Kidney epithelial cell (primary cell): ENCODE measurements around the gene AGBL1. TPM values are rescaled to one million over a fixed set of nuclear protein-coding genes. Genes with fewer than 3 reads are reported as not detected.

Experiments used
- DNase-seq: peaks from one replicate; pipeline ENCODE4 v3.0.0-alpha.2; 2010; ENCODE audit warnings: low read depth
- H3K27me3 ChIP-seq: 2 replicates; pipeline ENCODE4 v1.6.0; 2011; ENCODE audit warnings: low read length; ENCODE audit not compliant: control insufficient read depth, insufficient read depth
- H3K36me3 ChIP-seq: 2 replicates; pipeline ENCODE4 v1.5.1; 2011; ENCODE audit warnings: low read length; ENCODE audit not compliant: control insufficient read depth, insufficient read depth
- H3K4me3 ChIP-seq: 2 replicates; pipeline ENCODE4 v1.5.1; 2011; ENCODE audit warnings: low read depth, mild to moderate bottlenecking, control low read depth, low read length
- total RNA-seq: library from RNA; depleted of rRNA; stranded (reverse); fragments of >200 nt; gene quantifications from 2 replicates; pipeline ENCODE4 v1.2.3, GENCODE V29; 2015
- TF ChIP-seq, protein P1 (sequence below): IDR thresholded peaks from 2 replicates; pipeline ENCODE4 v1.5.1; 2011; ENCODE audit warnings: mild to moderate bottlenecking, moderate library complexity, low read length, control low read depth, inconsistent platforms; ENCODE audit not compliant: insufficient read depth, poor library complexity, severe bottlenecking

AGBL1 gene
- total RNA-seq, 1 donor from 2014 or later = not detected

DNA sequence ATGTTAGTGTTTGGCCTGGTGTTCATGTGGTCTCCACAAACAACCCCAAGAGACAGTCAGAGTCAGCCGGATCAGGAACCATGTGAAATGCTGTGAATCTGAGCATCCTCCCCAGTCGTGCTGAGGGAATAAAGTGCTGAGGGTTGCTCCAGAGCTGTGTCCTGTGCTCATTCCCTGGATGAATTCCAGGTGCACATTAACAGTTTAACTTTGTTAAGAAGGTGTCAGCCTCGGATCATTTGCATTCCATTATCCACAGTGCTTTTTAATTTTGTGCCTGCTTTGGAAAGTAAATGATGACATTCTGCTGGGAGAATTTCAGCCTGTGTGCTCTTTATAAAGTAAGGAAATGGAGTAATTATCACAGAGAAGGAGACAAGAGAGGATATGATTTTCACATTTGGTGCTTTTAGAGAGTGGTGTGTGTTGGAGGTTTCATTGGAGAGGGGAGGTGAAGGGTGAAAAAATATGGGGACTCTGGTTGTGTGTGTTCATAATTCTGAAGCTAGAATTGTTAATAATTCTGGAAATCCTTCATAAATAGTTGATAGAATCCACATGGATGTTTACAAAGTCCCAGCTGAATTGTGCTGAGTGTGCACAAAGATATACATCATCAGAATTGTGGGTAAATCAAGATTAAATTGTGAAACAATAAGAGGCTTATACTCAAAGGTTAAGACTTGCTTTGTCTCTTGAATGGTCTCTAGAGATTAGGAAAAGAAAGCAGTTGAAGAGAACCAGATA, 621.4 kb downstream of the AGBL1 start:
- TF ChIP-seq, protein P1, sequence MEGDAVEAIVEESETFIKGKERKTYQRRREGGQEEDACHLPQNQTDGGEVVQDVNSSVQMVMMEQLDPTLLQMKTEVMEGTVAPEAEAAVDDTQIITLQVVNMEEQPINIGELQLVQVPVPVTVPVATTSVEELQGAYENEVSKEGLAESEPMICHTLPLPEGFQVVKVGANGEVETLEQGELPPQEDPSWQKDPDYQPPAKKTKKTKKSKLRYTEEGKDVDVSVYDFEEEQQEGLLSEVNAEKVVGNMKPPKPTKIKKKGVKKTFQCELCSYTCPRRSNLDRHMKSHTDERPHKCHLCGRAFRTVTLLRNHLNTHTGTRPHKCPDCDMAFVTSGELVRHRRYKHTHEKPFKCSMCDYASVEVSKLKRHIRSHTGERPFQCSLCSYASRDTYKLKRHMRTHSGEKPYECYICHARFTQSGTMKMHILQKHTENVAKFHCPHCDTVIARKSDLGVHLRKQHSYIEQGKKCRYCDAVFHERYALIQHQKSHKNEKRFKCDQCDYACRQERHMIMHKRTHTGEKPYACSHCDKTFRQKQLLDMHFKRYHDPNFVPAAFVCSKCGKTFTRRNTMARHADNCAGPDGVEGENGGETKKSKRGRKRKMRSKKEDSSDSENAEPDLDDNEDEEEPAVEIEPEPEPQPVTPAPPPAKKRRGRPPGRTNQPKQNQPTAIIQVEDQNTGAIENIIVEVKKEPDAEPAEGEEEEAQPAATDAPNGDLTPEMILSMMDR = no peak
- no peak for DNase-seq
- no peaks in the 10 kb centered on the region for H3K36me3 ChIP-seq
- no peak overlapping the region for H3K4me3 ChIP-seq
- no peaks in the 10 kb centered on the region for H3K27me3 ChIP-seq

DNA sequence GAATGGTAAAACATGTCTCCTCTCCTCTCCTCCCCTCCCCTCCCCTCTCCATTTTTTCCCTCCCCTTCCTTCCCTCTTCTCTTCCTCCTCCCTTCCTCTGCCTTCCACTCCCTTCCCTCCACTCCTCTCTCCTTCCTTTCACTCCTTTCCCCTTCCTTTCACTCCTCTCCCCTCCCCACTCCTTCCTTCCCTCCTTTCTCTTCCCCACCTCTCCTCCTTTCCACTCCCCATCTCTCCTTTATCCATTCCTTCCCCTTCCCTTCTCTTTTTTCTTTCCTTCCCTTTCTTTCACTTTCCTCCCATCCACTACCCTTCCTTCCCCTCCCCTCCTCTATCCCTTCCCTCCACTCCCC, 621.9 kb downstream of the AGBL1 start:
- no peaks in the 10 kb centered on the region for H3K27me3 ChIP-seq
- DNase-seq = no peak
- no peaks in the 10 kb centered on the region for H3K36me3 ChIP-seq
- TF ChIP-seq, protein P1 = no peak
- H3K4me3 ChIP-seq = no peak overlapping the region

DNA sequence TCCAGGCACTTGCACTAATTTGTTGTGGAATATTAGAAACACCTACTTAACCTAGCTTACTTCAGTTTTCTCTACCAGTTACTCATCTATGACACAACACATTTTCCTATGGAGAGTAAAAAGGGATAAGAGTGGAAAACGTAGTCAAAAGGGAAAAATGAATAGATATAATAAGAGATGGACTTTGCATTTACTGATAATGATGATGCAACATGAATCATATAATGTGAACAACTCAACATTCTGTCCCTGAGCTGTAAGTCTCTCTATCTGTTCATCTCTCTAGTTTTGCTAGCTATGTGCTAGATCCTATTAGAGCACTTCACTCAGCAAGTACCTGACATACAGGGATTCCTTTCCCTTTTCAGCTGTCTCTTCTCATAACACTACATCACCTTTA, 627.1 kb downstream of the AGBL1 start:
- Histone ChIP-seq H3K4me3 (no peak overlapping the region), H3K36me3 (no peaks in the 10 kb centered on the region), H3K27me3 (no peaks in the 10 kb centered on the region)
- TF ChIP-seq, protein P1 = no peak
- no peak for DNase-seq

DNA sequence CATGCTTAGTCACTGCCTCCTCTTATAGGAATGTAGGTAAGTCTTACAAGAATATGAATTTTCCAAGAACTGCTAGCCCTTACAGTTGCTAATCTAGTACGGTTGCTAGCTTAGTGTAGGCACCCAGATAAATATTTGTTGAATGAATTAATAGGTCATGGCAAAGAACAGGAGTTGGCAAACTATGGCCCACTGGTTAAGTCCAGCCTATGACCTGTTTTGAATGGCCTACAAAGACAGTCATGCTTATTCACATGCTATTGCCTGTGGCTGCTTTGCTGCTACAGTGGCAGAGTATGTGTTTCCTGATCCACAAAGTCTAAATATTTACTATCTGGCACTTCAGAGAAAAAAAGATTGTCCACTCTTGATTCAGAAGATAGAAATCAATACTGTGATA, 631.8 kb downstream of the AGBL1 start:
- Histone ChIP-seq H3K27me3 (no peaks in the 10 kb centered on the region), H3K36me3 (no peaks in the 10 kb centered on the region), H3K4me3 (no peak overlapping the region)
- TF ChIP-seq, protein P1 = no peak
- DNase-seq = no peak

DNA sequence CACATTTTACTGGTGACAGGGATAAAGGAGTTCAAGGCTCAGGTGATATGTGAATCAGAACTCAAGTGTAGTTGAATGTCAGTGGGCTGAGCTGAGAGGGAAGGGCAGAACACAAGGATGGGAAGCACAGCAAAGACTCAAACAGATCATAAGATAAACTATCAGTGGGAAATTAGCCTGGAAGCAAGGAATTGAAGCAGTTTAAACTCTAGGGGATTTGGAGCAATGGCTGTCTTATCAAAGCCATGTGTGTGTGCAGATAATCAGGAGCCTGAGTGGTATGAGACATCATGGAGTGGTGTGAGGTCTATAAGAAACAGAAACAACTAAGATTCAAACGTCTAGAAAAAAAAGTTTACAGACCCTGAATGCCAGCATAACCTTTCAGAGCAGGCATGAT, 634.6 kb downstream of the AGBL1 start:
- no peak overlapping the region for H3K4me3 ChIP-seq
- DNase-seq = no peak
- TF ChIP-seq, protein P1 = no peak
- no peaks in the 10 kb centered on the region for H3K36me3 ChIP-seq
- no peaks in the 10 kb centered on the region for H3K27me3 ChIP-seq

DNA sequence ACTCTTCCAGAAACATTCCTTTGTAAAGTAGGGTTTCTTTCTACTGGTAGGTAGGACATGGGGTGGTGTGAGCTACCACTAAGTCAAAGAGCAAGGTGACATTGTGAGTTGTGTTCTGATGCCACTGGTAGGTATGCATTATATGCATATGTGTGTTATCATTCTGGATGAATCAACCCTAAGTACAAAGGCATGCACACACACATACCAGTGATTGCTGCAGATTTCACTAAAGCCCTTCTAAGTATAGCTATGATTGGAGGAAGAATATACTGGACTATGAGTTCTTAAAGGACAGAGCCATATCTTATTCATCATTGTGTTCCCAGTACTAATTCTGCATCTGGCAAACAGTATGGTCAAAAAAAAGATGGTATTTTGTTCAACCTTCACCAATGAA, 646.0 kb downstream of the AGBL1 start:
- Histone ChIP-seq H3K27me3 (no peaks in the 10 kb centered on the region), H3K36me3 (no peaks in the 10 kb centered on the region), H3K4me3 (no peak overlapping the region)
- no peak for DNase-seq
- TF ChIP-seq, protein P1 = no peak
